ENCODE measurements around the gene IGSF9.

The IGSF9 gene

GRCh38 chr1:159921251-159921650 lies 24.2 kb downstream of the IGSF9 start:
- no peak overlapping the region for H3K9ac ChIP-seq (ENCODE audit: low read length)
- H3K27me3 ChIP-seq (replicated peaks; ENCODE audit: control insufficient read depth, insufficient read depth, low read length), result no peaks in the 10 kb centered on the region
- H3K36me3 ChIP-seq (ENCODE audit: control insufficient read depth, insufficient read depth, low read length, severe bottlenecking), result peaks cover 30% of the 10 kb centered on the region
- peaks cover 50% of the 10 kb centered on the region for H3K4me1 ChIP-seq (ENCODE audit: control insufficient read depth, insufficient read depth, low read length)
- peak overlapping the region; percentile 95 for H3K4me3 ChIP-seq (ENCODE audit: low read length)
- no peak for DNase-seq (ENCODE audit: low read depth)
- H3K9me3 ChIP-seq (ENCODE audit: control insufficient read depth, low read length), result no peaks in the 10 kb centered on the region

DNA sequence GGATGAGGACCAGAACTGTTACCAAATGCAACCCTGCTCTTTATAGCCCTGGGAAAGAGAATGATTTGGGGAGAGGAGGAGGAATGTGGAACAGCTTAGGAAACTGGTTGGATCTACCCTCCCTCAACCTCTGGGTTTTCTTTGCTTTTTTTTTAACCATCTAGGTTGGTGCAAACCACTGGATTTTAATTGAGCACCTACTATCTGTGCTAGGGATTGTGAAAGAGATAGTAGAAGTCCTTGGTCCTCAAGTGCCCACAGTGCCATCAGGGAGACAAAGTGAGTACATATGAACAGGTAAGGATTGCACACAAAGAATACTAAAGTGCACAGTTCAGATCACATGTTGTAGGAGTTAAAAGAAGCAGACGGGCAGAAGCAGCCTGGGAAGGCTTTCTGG lies 24.8 kb downstream of the IGSF9 start:
- DNase-seq (ENCODE audit: low read depth), result no peak
- H3K4me3 ChIP-seq (ENCODE audit: low read length), result no peak overlapping the region
- no peak overlapping the region for H3K9ac ChIP-seq (ENCODE audit: low read length)
- no peaks in the 10 kb centered on the region for H3K27me3 ChIP-seq (replicated peaks; ENCODE audit: control insufficient read depth, insufficient read depth, low read length)
- H3K9me3 ChIP-seq (ENCODE audit: control insufficient read depth, low read length), result no peaks in the 10 kb centered on the region
- peaks cover 49% of the 10 kb centered on the region for H3K4me1 ChIP-seq (ENCODE audit: control insufficient read depth, insufficient read depth, low read length)
- H3K36me3 ChIP-seq (ENCODE audit: control insufficient read depth, insufficient read depth, low read length, severe bottlenecking), result peaks cover 30% of the 10 kb centered on the region

DNA sequence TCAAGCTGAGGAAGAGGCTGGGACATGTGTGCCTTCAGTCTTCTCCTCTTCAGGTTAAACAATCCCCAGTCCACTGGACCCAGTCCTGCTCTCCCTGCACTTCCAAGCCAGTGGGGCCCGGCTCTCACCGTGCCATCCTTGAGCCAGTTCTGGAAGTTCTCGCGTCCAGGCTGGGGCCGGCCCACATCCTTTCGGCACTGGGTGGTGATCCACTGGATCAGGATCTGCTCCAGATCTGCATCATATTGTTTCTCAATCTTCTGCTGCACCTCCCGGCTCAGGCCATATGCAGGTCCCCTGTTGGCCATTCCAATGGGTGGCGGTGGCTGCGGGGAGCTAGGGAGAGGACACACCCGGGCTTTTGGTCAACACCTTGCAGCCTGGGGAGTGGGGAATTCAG lies 25.2 kb downstream of the IGSF9 start:
- no peak for DNase-seq (ENCODE audit: low read depth)
- Histone ChIP-seq H3K4me3 (ENCODE audit: low read length) (no peak overlapping the region), H3K4me1 (ENCODE audit: control insufficient read depth, insufficient read depth, low read length) (peaks cover 48% of the 10 kb centered on the region), H3K9ac (ENCODE audit: low read length) (no peak overlapping the region), H3K27me3 (replicated peaks; ENCODE audit: control insufficient read depth, insufficient read depth, low read length) (no peaks in the 10 kb centered on the region), H3K36me3 (ENCODE audit: control insufficient read depth, insufficient read depth, low read length, severe bottlenecking) (peaks cover 30% of the 10 kb centered on the region), H3K9me3 (ENCODE audit: control insufficient read depth, low read length) (no peaks in the 10 kb centered on the region)

- no peaks in the 10 kb centered on the region for H3K27me3 ChIP-seq (replicated peaks; ENCODE audit: control insufficient read depth, insufficient read depth, low read length)
These were observed 26.1 kb downstream of the IGSF9 start for GRCh38 chr1:159919236-159919865.

GRCh38 chr1:159918352-159919200 lies 26.8 kb downstream of the IGSF9 start:
- Histone ChIP-seq H3K9ac (ENCODE audit: low read length) (no peak overlapping the region), H3K27me3 (replicated peaks; ENCODE audit: control insufficient read depth, insufficient read depth, low read length) (no peaks in the 10 kb centered on the region), H3K4me1 (ENCODE audit: control insufficient read depth, insufficient read depth, low read length) (peaks cover 46% of the 10 kb centered on the region), H3K9me3 (ENCODE audit: control insufficient read depth, low read length) (no peaks in the 10 kb centered on the region), H3K36me3 (ENCODE audit: control insufficient read depth, insufficient read depth, low read length, severe bottlenecking) (peaks cover 30% of the 10 kb centered on the region), H3K4me3 (ENCODE audit: low read length) (no peak overlapping the region)
- peak; percentile 53 for DNase-seq (ENCODE audit: low read depth)

More at GRCh38 chr1:159919236-159919865, 26.1 kb downstream of the IGSF9 start:
- no peak for DNase-seq (ENCODE audit: low read depth)
- H3K9ac ChIP-seq (ENCODE audit: low read length), result no peak overlapping the region
- H3K9me3 ChIP-seq (ENCODE audit: control insufficient read depth, low read length), result no peaks in the 10 kb centered on the region
- peaks cover 48% of the 10 kb centered on the region for H3K4me1 ChIP-seq (ENCODE audit: control insufficient read depth, insufficient read depth, low read length)
- H3K4me3 ChIP-seq (ENCODE audit: low read length), result no peak overlapping the region
- peaks cover 30% of the 10 kb centered on the region for H3K36me3 ChIP-seq (ENCODE audit: control insufficient read depth, insufficient read depth, low read length, severe bottlenecking)

DNA sequence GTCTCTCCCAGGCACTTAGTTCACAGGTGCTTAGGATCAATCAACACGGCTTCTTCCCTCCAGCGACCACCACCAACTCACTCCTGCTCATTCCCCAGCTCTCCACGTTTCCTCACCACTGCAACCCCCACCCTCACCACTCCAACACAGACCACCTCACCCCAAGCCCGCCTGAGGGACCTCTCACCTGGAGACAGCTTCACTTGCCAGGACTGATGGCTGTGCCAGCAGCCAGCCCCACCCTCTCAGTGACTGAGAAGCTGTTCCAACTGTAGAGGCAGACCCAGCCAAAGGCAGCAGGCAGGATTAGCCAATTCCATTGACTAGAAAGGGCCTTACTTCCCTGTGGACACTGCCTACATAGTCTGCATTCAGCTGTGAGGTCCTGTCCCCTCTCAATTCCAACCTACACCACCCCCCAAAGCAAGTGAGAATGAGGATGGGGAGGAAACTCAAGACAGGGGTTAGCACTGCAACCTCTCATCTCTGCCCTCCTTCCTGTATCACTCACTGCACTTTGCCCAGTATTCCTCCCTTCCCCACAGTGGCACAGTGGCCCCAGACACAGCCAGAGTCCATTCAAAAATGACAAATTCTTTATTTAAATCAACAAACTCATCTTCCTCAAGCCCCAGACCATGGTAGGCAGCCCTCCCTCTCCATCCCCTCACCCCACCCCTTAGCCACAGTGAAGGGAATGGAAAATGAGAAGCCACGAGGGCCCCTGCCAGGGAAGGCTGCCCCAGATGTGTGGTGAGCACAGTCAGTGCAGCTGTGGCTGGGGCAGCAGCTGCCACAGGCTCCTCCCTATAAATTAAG lies 27.7 kb downstream of the IGSF9 start:
- H3K4me1 ChIP-seq (ENCODE audit: control insufficient read depth, insufficient read depth, low read length), result peaks cover 37% of the 10 kb centered on the region
- no peak overlapping the region for H3K9ac ChIP-seq (ENCODE audit: low read length)
- no peak overlapping the region for H3K4me3 ChIP-seq (ENCODE audit: low read length)
- peak; percentile 35 for DNase-seq (ENCODE audit: low read depth)
- H3K36me3 ChIP-seq (ENCODE audit: control insufficient read depth, insufficient read depth, low read length, severe bottlenecking), result peaks cover 30% of the 10 kb centered on the region
- no peaks in the 10 kb centered on the region for H3K27me3 ChIP-seq (replicated peaks; ENCODE audit: control insufficient read depth, insufficient read depth, low read length)
- no peaks in the 10 kb centered on the region for H3K9me3 ChIP-seq (ENCODE audit: control insufficient read depth, low read length)

- peaks cover 30% of the 10 kb centered on the region for H3K36me3 ChIP-seq (ENCODE audit: control insufficient read depth, insufficient read depth, low read length, severe bottlenecking)
- no peak overlapping the region for H3K9ac ChIP-seq (ENCODE audit: low read length)
- H3K4me1 ChIP-seq (ENCODE audit: control insufficient read depth, insufficient read depth, low read length), result peaks cover 24% of the 10 kb centered on the region
- no peak overlapping the region for H3K4me3 ChIP-seq (ENCODE audit: low read length)
- no peaks in the 10 kb centered on the region for H3K9me3 ChIP-seq (ENCODE audit: control insufficient read depth, low read length)
- peak; percentile 78 for DNase-seq (ENCODE audit: low read depth)
- no peaks in the 10 kb centered on the region for H3K27me3 ChIP-seq (replicated peaks; ENCODE audit: control insufficient read depth, insufficient read depth, low read length)
These were observed 29.0 kb downstream of the IGSF9 start for GRCh38 chr1:159916242-159917051.

- H3K27me3 ChIP-seq (replicated peaks; ENCODE audit: control insufficient read depth, insufficient read depth, low read length), result no peaks in the 10 kb centered on the region
- H3K4me3 ChIP-seq (ENCODE audit: low read length), result no peak overlapping the region
- no peak overlapping the region for H3K9ac ChIP-seq (ENCODE audit: low read length)
- peaks cover 30% of the 10 kb centered on the region for H3K36me3 ChIP-seq (ENCODE audit: control insufficient read depth, insufficient read depth, low read length, severe bottlenecking)
- DNase-seq (ENCODE audit: low read depth), result no peak
- no peaks in the 10 kb centered on the region for H3K9me3 ChIP-seq (ENCODE audit: control insufficient read depth, low read length)
- H3K4me1 ChIP-seq (ENCODE audit: control insufficient read depth, insufficient read depth, low read length), result peaks cover 21% of the 10 kb centered on the region
These were observed 29.7 kb downstream of the IGSF9 start for GRCh38 chr1:159915571-159916241.

- Histone ChIP-seq H3K9me3 (ENCODE audit: control insufficient read depth, low read length) (no peaks in the 10 kb centered on the region), H3K27me3 (replicated peaks; ENCODE audit: control insufficient read depth, insufficient read depth, low read length) (no peaks in the 10 kb centered on the region), H3K36me3 (ENCODE audit: control insufficient read depth, insufficient read depth, low read length, severe bottlenecking) (peaks cover 22% of the 10 kb centered on the region), H3K4me1 (ENCODE audit: control insufficient read depth, insufficient read depth, low read length) (peaks cover 21% of the 10 kb centered on the region), H3K4me3 (ENCODE audit: low read length) (no peak overlapping the region), H3K9ac (ENCODE audit: low read length) (no peak overlapping the region)
- no peak for DNase-seq (ENCODE audit: low read depth)
These were observed 31.0 kb downstream of the IGSF9 start for GRCh38 chr1:159914252-159915018.
